K562 (cell line): Measurements from ENCODE around the gene MAMDC2. TPM values are rescaled to one million over a fixed set of nuclear protein-coding genes. Genes with fewer than 3 reads are reported as not detected.

Experiments used
- ATAC-seq: fragments of 200-7000 bp; cut with Tn5 transposase; 3 replicates; pipeline ENCODE4 v1.9.1; 2020; ENCODE audit warnings: moderate library complexity
- BruUV-seq: library from RNA; stranded (reverse); fragments of 400-500 nt; replicated peaks from 2 replicates; lab custom pipeline; 2021; lab: Mats Ljungman, UMichigan
- CTCF ChIA-PET: fragments of 300-600 bp; formaldehyde crosslinking; extraction: SDS; loops from one replicate; lab custom pipeline; 2021; ENCODE audit warnings: low intra/inter-chr PET ratio; lab: Yijun Ruan, JAX
- POLR2A ChIA-PET: fragments of 300-600, 350-650 bp; sonication (Branson Sonifier 250); formaldehyde crosslinking; extraction: SDS; loops from one replicate; lab custom pipeline; 2021; ENCODE audit warnings: antibody characterized with exemption, inconsistent platforms; lab: Yijun Ruan, JAX
- DNase-seq, 4 experiments: peaks; one replicate each; pipeline versions ENCODE4 v3.0.0 to v3.0.0-alpha.2; 2011 to 2018; ENCODE audit warnings: low spot score in 3 of 4, mixed read lengths in 3 of 4; ENCODE audit errors: extremely low read depth in 1 of 4
- FAIRE-seq: peaks from 2 replicates; lab custom pipeline; 2011; peaks lifted over from hg19 to GRCh38; lab: Jason Lieb, UNC
- H2AFZ ChIP-seq: 2 replicates; pipeline ENCODE4 v1.6.0; 2011; ENCODE audit warnings: low read depth, low read length, control low read depth, inconsistent platforms
- H3K27ac ChIP-seq: fragments of 200-600 bp; 3 replicates; pipeline ENCODE4 v1.8.0; 2011; ENCODE audit warnings: low read depth, mild to moderate bottlenecking, control low read depth, inconsistent platforms, low read length, moderate library complexity, mixed read lengths; ENCODE audit errors: extremely low read depth
- H3K27me3 ChIP-seq, 2 experiments: fragments of 300-600 bp in 1 of 2; 2 replicates in 1 of 2; 3 replicates in 1 of 2; pipeline versions ENCODE4 v1.6.0 to v1.8.0; 2011; ENCODE audit warnings: inconsistent platforms in 2 of 2, low read length in 2 of 2, mild to moderate bottlenecking in 1 of 2, mixed read lengths in 1 of 2, moderate library complexity in 1 of 2; ENCODE audit not compliant: control insufficient read depth in 2 of 2, insufficient read depth in 2 of 2
- H3K36me3 ChIP-seq: fragments of 300-600 bp; 3 replicates; pipeline ENCODE4 v1.8.0; 2011; ENCODE audit warnings: mild to moderate bottlenecking, low read length, inconsistent platforms; ENCODE audit not compliant: control insufficient read depth, insufficient read depth
- H3K4me1 ChIP-seq, 2 experiments: fragments of 200-600 bp in 1 of 2; replicated peaks in 1 of 2; 2 replicates in 1 of 2; 3 replicates in 1 of 2; pipeline versions ENCODE4 v1.5.1 to v1.8.0; 2011; ENCODE audit warnings: inconsistent platforms in 2 of 2, low read length in 2 of 2, mild to moderate bottlenecking in 1 of 2, mixed read lengths in 1 of 2, moderate library complexity in 1 of 2; ENCODE audit not compliant: control insufficient read depth in 2 of 2, insufficient read depth in 2 of 2
- H3K4me2 ChIP-seq: 2 replicates; pipeline ENCODE4 v1.6.1; 2011; ENCODE audit warnings: low read length, control low read depth, inconsistent platforms, mixed read lengths; ENCODE audit not compliant: insufficient read depth
- H3K4me3 ChIP-seq: fragments of 200-600 bp; sonication (generic), shearing (Covaris generic); 2 replicates; pipeline ENCODE4 v1.5.1; 2016; ENCODE audit warnings: control low read depth, inconsistent platforms
- H3K79me2 ChIP-seq: fragments of 200-600 bp; 3 replicates; pipeline ENCODE4 v1.8.0; 2011; ENCODE audit warnings: low read length, inconsistent platforms; ENCODE audit not compliant: control insufficient read depth, insufficient read depth
- H3K9ac ChIP-seq, 2 experiments: 2 replicates each; pipeline versions ENCODE4 v1.6.0 to v1.6.1; 2011; ENCODE audit warnings: low read depth in 2 of 2, low read length in 2 of 2, control low read depth in 1 of 2, inconsistent platforms in 1 of 2, mild to moderate bottlenecking in 1 of 2, mixed read lengths in 1 of 2; ENCODE audit not compliant: insufficient read depth in 1 of 2
- H3K9me1 ChIP-seq: one replicate; pipeline ENCODE4 v1.6.0; 2011; ENCODE audit warnings: inconsistent platforms, mild to moderate bottlenecking, low read length, moderate library complexity; ENCODE audit not compliant: control insufficient read depth, insufficient read depth
- H3K9me3 ChIP-seq: replicated peaks from 2 replicates; pipeline ENCODE4 v1.5.1; 2011; ENCODE audit warnings: low read depth, low read length, inconsistent platforms; ENCODE audit not compliant: control insufficient read depth, insufficient read depth
- H4K20me1 ChIP-seq: replicated peaks from 2 replicates; pipeline ENCODE4 v1.6.1; 2011; ENCODE audit warnings: low read length, inconsistent platforms, mixed read lengths; ENCODE audit not compliant: control insufficient read depth, insufficient read depth
- GTF2A2 ChIP-seq: IDR thresholded peaks from 2 replicates; pipeline ENCODE4 v1.6.1; 2016; ENCODE audit warnings: mild to moderate bottlenecking, missing genetic modification characterization, missing compliant biosample characterization
- HDAC3 ChIP-seq: fragments of 450-650 bp; IDR thresholded peaks from 2 replicates; pipeline ENCODE4 v1.6.1; 2018; ENCODE audit warnings: borderline replicate concordance, mild to moderate bottlenecking, moderate library complexity; ENCODE audit not compliant: partially characterized antibody
- KDM1A ChIP-seq, 2 experiments: fragments of 450-650 bp; IDR thresholded peaks; 2 replicates each; pipeline ENCODE4 v1.6.1; 2016; ENCODE audit warnings: mild to moderate bottlenecking in 2 of 2
- NCOR1 ChIP-seq: fragments of 450-650 bp; IDR thresholded peaks from 2 replicates; pipeline ENCODE4 v1.6.1; 2016; ENCODE audit warnings: mild to moderate bottlenecking, moderate library complexity
- NELFE ChIP-seq: IDR thresholded peaks from 2 replicates; pipeline ENCODE4 v1.6.1; 2011; ENCODE audit warnings: mild to moderate bottlenecking; ENCODE audit not compliant: insufficient read depth, insufficient read length
- NR1H2 ChIP-seq: sonication (generic); formaldehyde crosslinking; IDR thresholded peaks from 2 replicates; pipeline ENCODE4 v1.4.0; 2020; ENCODE audit warnings: mild to moderate bottlenecking, missing genetic modification reagents
- PHTF2 ChIP-seq: fragments of 250-450 bp; sonication (Bioruptor Pico); IDR thresholded peaks from 2 replicates; pipeline ENCODE4 v1.5.0; 2021; ENCODE audit warnings: mild to moderate bottlenecking
- SMARCC2 ChIP-seq: fragments of 450-650 bp; IDR thresholded peaks from 2 replicates; pipeline ENCODE4 v1.6.1; 2017; ENCODE audit warnings: antibody characterized with exemption, moderate library complexity, mild to moderate bottlenecking, low read depth
- TCF7L2 ChIP-seq: fragments of 150-350 bp; IDR thresholded peaks from 2 replicates; pipeline ENCODE4 v1.6.1; 2016; ENCODE audit warnings: low read depth, mild to moderate bottlenecking, low read length, moderate library complexity
- ZC3H11A ChIP-seq: IDR thresholded peaks from 2 replicates; pipeline ENCODE4 v1.6.1; 2012; ENCODE audit warnings: low read depth, low read length, improper control_type of control experiment
- ZC3H8 ChIP-seq: fragments of 450-650 bp; IDR thresholded peaks from 2 replicates; pipeline ENCODE4 v1.6.1; 2017
- ZNF239 ChIP-seq: fragments of 250-450 bp; sonication (Bioruptor Pico); IDR thresholded peaks from 2 replicates; pipeline ENCODE4 v1.4.0; 2020; ENCODE audit warnings: mild to moderate bottlenecking
- ZNF707 ChIP-seq: fragments of 250-450 bp; sonication (Bioruptor Pico); conservative IDR thresholded peaks from 2 replicates; pipeline ENCODE4 v1.8.0; 2022; ENCODE audit warnings: inconsistent platforms, mild to moderate bottlenecking, moderate library complexity
- in situ Hi-C: fragments of 300-500 bp; cut with MboI; formaldehyde crosslinking; loops from 4 replicates; pipeline ENCODE4 v1.15.0; 2018; ENCODE audit warnings: inconsistent platforms, mixed read lengths
- intact Hi-C: fragments of 100-400 bp; cut with micrococcal nuclease; formaldehyde crosslinking; loops from 2 replicates; pipeline ENCODE4 v1.14.2; 2022
- polyA plus RNA-seq, 8 experiments: library from polyadenylated mRNA; depleted of rRNA in 4 of 8; stranded (reverse) in 5 of 8; unstranded in 3 of 8; fragments of >200 nt; fragmentation: Nextera tagmentation in 2 of 8; fragmentation: Illumina TruSeq in 1 of 8; extraction: Ambion mirVana in 2 of 8; extraction: Trizol in 1 of 8; gene quantifications; 2 replicates each; pipeline versions ENCODE4 v1.2.1 to v1.2.3, GENCODE V29; 2011 to 2014; ENCODE audit warnings: inconsistent platforms in 1 of 8, missing spikeins in 1 of 8
- total RNA-seq, 7 experiments: library from RNA; depleted of rRNA in 6 of 7; stranded (reverse); fragments of >200 nt in 6 of 7; fragmentation: Illumina TruSeq in 2 of 7; extraction: Trizol in 2 of 7; gene quantifications; 2 replicates each; pipeline versions ENCODE4 v1.2.1 to v1.2.3, GENCODE V29; 2011 to 2021; ENCODE audit warnings: low replicate concordance in 1 of 7
- TF ChIP-seq, protein P1 (sequence below): fragments of 250-450 bp; sonication (Bioruptor Pico); IDR thresholded peaks from 2 replicates; pipeline ENCODE4 v1.9.0; 2021; ENCODE audit warnings: mild to moderate bottlenecking, inconsistent platforms
- TF ChIP-seq, protein P2 (sequence below): fragments of 200-800 bp; sonication (Bioruptor generic); IDR thresholded peaks from 2 replicates; pipeline ENCODE4 v1.6.1; 2017; ENCODE audit warnings: missing genetic modification characterization, missing compliant biosample characterization
- TF ChIP-seq, protein P3 (sequence below): fragments of 250-450 bp; sonication (Bioruptor Pico); IDR thresholded peaks from 2 replicates; pipeline ENCODE4 v1.4.0; 2020; ENCODE audit warnings: mild to moderate bottlenecking
- TF ChIP-seq, protein P4 (sequence below): fragments of 450-650 bp; formaldehyde crosslinking; IDR thresholded peaks from 2 replicates; pipeline ENCODE4 v1.4.0; 2022; ENCODE audit warnings: missing genetic modification characterization

The MAMDC2 gene
- total and polyA plus RNA-seq, 9 of the 15 experiments (the other 6 are each of a cell fraction or from before 2014, with no cell fraction given): 0.01 to 0.03 TPM; not detected in 7

DNA sequence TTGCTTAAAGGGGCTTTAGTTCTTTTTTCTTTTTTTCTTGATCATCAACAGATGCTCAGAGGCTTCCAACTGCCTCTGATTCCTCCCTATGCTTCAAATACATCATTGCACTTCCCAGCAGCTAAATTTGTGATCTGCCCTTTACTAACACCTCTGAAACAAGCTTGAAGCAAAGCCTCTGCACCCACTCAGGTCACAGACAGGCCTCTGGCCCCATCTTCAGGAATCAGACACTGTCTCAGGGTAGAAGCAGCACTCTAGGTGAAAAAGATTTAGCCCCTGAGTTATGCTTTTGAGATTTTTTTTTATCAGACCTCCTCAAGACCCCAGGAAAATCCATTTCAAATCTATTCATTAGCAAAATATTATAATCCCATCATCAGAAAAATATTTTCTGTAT lies 91.5 kb downstream of the MAMDC2 start:
- peaks cover 0 to 5% of the 10 kb centered on the region in 2 experiments; a peak in 1 of 5 replicates for H3K27me3 ChIP-seq
- POLR2A ChIA-PET: no interaction called here
- in situ Hi-C loops: no loop called here
- intact Hi-C loops: no loop called here
- no peak overlapping the region for H3K27ac ChIP-seq
- H3K9me3 ChIP-seq: no peaks in the 10 kb centered on the region
- no peak overlapping the region for H3K4me3 ChIP-seq
- TF ChIP-seq TCF7L2: no peak
- TF ChIP-seq KDM1A (IDR thresholded peaks at IDR 0.05): no peak
- TF ChIP-seq ZC3H8: no peak
- no peak for TF ChIP-seq HDAC3
- TF ChIP-seq NELFE: no peak
- no peak for TF ChIP-seq NR1H2 (CRISPR knock-in tag)
- TF ChIP-seq NCOR1: no peak
- TF ChIP-seq, protein P1, sequence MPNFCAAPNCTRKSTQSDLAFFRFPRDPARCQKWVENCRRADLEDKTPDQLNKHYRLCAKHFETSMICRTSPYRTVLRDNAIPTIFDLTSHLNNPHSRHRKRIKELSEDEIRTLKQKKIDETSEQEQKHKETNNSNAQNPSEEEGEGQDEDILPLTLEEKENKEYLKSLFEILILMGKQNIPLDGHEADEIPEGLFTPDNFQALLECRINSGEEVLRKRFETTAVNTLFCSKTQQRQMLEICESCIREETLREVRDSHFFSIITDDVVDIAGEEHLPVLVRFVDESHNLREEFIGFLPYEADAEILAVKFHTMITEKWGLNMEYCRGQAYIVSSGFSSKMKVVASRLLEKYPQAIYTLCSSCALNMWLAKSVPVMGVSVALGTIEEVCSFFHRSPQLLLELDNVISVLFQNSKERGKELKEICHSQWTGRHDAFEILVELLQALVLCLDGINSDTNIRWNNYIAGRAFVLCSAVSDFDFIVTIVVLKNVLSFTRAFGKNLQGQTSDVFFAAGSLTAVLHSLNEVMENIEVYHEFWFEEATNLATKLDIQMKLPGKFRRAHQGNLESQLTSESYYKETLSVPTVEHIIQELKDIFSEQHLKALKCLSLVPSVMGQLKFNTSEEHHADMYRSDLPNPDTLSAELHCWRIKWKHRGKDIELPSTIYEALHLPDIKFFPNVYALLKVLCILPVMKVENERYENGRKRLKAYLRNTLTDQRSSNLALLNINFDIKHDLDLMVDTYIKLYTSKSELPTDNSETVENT (CRISPR knock-in tag): no peak
- no peak for TF ChIP-seq ZNF239 (CRISPR knock-in tag)
- TF ChIP-seq GTF2A2 (tag): no peak
- TF ChIP-seq PHTF2 (CRISPR knock-in tag): no peak
- TF ChIP-seq, protein P2, sequence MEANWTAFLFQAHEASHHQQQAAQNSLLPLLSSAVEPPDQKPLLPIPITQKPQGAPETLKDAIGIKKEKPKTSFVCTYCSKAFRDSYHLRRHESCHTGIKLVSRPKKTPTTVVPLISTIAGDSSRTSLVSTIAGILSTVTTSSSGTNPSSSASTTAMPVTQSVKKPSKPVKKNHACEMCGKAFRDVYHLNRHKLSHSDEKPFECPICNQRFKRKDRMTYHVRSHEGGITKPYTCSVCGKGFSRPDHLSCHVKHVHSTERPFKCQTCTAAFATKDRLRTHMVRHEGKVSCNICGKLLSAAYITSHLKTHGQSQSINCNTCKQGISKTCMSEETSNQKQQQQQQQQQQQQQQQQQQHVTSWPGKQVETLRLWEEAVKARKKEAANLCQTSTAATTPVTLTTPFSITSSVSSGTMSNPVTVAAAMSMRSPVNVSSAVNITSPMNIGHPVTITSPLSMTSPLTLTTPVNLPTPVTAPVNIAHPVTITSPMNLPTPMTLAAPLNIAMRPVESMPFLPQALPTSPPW (CRISPR knock-in tag): no peak
- no peak for TF ChIP-seq SMARCC2
- no peak for TF ChIP-seq ZC3H11A
- TF ChIP-seq, protein P3, sequence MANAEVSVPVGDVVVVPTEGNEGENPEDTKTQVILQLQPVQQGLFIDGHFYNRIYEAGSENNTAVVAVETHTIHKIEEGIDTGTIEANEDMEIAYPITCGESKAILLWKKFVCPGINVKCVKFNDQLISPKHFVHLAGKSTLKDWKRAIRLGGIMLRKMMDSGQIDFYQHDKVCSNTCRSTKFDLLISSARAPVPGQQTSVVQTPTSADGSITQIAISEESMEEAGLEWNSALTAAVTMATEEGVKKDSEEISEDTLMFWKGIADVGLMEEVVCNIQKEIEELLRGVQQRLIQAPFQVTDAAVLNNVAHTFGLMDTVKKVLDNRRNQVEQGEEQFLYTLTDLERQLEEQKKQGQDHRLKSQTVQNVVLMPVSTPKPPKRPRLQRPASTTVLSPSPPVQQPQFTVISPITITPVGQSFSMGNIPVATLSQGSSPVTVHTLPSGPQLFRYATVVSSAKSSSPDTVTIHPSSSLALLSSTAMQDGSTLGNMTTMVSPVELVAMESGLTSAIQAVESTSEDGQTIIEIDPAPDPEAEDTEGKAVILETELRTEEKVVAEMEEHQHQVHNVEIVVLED (CRISPR knock-in tag): no peak
- TF ChIP-seq, protein P4, sequence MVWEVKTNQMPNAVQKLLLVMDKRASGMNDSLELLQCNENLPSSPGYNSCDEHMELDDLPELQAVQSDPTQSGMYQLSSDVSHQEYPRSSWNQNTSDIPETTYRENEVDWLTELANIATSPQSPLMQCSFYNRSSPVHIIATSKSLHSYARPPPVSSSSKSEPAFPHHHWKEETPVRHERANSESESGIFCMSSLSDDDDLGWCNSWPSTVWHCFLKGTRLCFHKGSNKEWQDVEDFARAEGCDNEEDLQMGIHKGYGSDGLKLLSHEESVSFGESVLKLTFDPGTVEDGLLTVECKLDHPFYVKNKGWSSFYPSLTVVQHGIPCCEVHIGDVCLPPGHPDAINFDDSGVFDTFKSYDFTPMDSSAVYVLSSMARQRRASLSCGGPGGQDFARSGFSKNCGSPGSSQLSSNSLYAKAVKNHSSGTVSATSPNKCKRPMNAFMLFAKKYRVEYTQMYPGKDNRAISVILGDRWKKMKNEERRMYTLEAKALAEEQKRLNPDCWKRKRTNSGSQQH (CRISPR knock-in tag): no peak
- TF ChIP-seq ZNF707: no peak
- BruUV-seq: no TSS peak
- no peaks in the 10 kb centered on the region for H3K9me1 ChIP-seq
- H3K79me2 ChIP-seq: no peaks in the 10 kb centered on the region
- H3K4me1 ChIP-seq: no peaks in the 10 kb centered on the region
- H4K20me1 ChIP-seq: no peaks in the 10 kb centered on the region
- ATAC-seq (no peak), DNase-seq (no peak), FAIRE-seq (no peak)
- no peak overlapping the region for H3K9ac ChIP-seq
- H2AFZ ChIP-seq: no peak overlapping the region
- no peaks in the 10 kb centered on the region for H3K36me3 ChIP-seq
- CTCF ChIA-PET: no interaction called here
- no peak overlapping the region for H3K4me2 ChIP-seq
